ENCODE results near the gene PDE7B.
"Not testable (repeated sequence)": the region's sequence is repeated elsewhere in the genome, so short reads cannot be mapped to it uniquely, and the experiment has no call there.

PDE7B gene

GRCh38 chr6:136114661-136115060, 263.2 kb downstream of the PDE7B start:
- DNase-seq: no peak

- no peak for DNase-seq
Observed at GRCh38 chr6:136115941-136116340, 264.4 kb downstream of the PDE7B start.

DNA sequence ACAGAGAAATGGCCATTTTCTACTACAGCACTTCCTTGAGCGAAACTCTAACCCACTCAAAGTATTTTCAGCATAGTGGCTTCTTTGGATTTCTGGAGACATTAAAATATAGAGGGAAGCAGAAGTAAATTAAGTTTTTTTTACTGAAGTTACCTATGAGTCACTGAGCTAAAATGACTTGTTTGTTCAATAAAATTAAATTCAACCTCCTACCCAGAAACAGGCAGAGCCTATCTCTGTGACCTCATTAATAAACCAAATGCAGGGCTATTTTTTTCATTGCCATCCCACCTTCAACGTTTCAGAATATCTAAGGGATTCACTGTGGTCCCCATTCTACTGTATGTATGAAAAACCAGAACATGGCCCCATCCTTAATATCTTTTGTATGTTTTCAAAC, 265.6 kb downstream of the PDE7B start:
- DNase-seq: no peak

- DNase-seq: no peak
Observed at GRCh38 chr6:136118787-136119186, 267.3 kb downstream of the PDE7B start.

GRCh38 chr6:136123468-136123867, 272.0 kb downstream of the PDE7B start:
- DNase-seq: no peak

- DNase-seq: no peak
Observed at GRCh38 chr6:136125585-136125984, 274.1 kb downstream of the PDE7B start.

DNA sequence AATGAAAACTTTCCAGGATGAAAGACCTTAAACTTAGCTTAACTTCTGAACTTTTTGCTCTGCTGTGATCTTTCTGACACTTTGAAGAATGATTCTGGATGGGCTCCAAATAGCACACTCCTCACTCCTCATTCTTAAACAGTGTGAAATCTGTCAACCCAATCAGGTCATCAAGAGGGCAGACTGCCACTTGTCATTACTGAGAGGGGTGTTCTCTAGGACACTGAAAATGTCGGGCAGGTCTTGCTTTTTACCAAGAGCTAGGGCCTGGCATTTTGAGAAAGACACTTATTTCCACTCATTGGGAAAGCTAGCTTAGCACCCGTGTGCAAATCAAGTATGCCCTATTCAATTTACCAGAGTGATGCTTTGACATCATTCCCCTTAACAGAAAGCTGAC, 276.4 kb downstream of the PDE7B start:
- no peak for DNase-seq

GRCh38 chr6:136129365-136129764, 277.9 kb downstream of the PDE7B start:
- no peak for DNase-seq

- DNase-seq: no peak
Observed at GRCh38 chr6:136134268-136134667, 282.8 kb downstream of the PDE7B start.

DNA sequence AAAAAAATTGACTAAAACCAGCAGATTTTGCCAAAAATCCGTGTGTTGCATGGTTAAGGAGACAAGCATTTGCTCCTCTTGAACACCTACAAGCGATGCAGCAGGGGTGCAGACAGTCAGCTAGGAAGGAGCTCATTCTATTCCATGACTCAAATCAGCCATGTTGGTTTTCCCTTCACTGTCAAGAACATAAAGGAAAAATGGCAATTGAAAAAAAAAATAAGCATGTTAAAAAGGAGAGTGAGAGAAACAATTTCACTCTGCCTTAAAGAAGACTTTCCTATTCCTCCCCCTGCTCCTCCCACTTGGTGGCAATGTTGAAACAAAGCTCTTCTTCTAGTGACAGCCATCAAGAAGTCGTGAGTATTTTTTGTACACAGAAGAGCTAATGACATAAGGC, 283.2 kb downstream of the PDE7B start:
- DNase-seq: no peak

DNA sequence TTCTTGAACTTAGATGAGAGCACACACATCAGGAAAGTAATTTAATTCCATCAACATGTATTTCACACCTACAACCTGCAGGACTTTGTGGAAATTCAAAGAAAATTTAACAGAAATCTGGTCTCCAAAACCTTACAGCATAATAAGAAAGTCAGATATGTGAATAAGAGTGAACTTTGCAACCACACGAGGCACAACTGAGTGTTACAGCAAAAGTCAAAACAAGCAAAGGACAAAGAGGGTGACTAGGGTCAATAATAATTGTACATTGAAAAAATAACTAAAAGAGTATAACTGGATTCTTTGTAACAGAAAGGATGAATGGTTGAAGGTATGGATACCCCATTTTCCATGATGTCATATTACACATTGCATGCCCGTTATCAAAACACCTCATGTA, 284.8 kb downstream of the PDE7B start:
- DNase-seq: no peak

DNA sequence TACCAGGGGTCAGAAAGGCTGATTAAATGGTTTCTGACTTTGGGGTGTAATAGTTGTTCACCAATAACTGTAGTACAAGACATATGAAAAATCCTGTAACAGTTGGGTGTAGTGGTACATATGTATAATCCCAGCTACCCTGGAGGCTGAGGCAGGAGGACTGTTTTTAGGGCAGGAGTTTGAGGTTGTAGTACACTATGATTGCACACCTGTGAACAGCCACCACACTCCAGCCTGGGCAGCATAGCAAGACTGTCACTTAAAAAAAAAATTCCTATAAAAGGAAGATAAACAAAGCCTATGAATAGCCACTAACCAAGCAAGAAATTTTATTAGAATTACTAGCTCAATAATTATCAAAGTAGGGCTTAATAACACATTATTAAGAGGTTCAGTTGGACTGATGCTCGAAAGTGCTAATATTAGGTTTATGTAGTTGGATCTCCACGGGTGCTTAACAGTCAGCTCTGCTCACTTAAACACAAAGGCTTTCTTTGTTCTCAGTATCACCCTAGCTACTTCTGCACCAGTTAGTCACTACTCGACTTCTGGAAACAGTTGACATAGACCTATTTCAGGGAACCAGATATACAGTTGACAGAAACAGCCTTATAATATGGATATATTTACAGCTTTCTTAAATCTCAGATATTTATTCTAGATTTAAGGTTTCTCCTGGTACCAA, 285.6 kb downstream of the PDE7B start:
- DNase-seq: no peak

- no peak for DNase-seq
Observed at GRCh38 chr6:136137739-136138402, 286.4 kb downstream of the PDE7B start.

DNA sequence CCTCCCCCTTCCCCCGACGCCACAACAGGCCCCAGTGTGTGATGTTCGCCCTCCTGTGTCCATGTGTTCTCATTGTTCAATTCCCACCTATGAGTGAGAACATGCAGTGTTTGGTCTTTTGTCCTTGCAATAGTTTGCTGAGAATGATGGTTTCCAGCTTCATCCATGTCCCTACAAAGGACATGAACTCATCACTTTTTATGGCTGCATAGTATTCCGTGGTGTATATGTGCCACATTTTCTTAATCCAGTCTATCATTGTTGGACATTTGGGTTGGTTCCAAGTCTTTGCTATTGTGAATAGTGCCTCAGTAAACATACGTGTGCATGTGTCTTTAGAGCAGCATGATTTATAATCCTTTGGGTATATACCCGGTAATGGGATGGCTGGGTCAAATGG, 287.6 kb downstream of the PDE7B start:
- DNase-seq: not testable (repeated sequence)

- DNase-seq: no peak
Observed at GRCh38 chr6:136144251-136145023, 292.9 kb downstream of the PDE7B start.

GRCh38 chr6:136146130-136146529, 294.6 kb downstream of the PDE7B start:
- DNase-seq: no peak

- DNase-seq: no peak
Observed at GRCh38 chr6:136147342-136147741, 295.8 kb downstream of the PDE7B start.

DNA sequence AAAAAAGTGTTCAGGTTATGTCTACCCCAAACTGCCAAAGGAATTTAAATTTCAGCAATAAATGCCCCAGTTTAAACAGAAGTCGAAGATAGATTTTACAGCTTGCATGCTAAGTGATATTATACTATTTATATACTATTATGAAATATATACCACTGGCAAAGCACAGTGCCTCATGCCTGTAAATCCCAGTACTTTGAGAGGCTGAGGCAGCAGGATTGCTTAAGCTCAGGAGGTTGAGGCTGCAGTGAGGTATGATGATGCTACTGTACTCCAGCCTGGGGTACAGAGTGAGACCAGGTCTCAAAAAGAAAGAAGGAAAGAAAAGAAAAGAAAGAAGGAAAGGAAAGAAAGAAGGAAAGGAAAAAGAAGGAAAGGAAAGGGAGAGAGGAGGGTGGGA, 296.6 kb downstream of the PDE7B start:
- DNase-seq: no peak

DNA sequence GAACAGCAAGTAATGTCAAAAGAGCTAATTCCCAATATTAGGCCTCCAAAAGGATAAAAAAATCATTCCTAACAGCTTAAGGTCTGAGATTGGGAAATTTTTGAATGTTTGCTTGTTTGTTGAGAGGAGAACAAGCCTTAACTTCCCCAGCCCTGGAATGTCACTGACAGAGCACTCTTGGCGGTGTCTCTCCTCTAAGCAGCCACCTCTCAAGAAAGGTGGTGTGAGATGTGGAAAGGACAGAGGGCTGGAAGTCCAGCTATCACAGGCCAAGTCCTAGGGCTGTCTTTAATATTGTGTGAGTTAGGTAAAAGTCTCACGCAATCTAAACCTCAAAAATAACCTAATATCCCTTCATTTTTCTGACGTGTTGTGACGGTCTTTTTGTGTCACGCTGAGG, 297.0 kb downstream of the PDE7B start:
- no peak for DNase-seq

- DNase-seq: no peak
Observed at GRCh38 chr6:136149311-136149710, 297.8 kb downstream of the PDE7B start.

GRCh38 chr6:136150961-136151360, 299.5 kb downstream of the PDE7B start:
- no peak for DNase-seq

- DNase-seq: no peak
Observed at GRCh38 chr6:136153707-136154375, 302.3 kb downstream of the PDE7B start.

- DNase-seq: no peak
Observed at GRCh38 chr6:136155191-136155590, 303.7 kb downstream of the PDE7B start.

Measured in midbrain (tissue), 1 donor.